HCT116 (cell line): ENCODE results near the gene IKZF3. TPM values are rescaled to one million over a fixed set of nuclear protein-coding genes. Genes with fewer than 3 reads are reported as not detected.

ENCODE experiments used
- ATAC-seq: fragments of 200-7000 bp; cut with Tn5 transposase; 2 replicates; pipeline ENCODE4 v1.9.1; 2020; ENCODE audit warnings: mild to moderate bottlenecking, moderate library complexity
- Bru-seq: library from RNA; stranded (reverse); fragments of 400-500 nt; gene quantifications from one replicate; lab custom pipeline; 2021; lab: Mats Ljungman, UMichigan
- BruChase-seq, 2 experiments: library from RNA; stranded (reverse); fragments of 400-500 nt; gene quantifications; one replicate each; lab custom pipeline; 2021; lab: Mats Ljungman, UMichigan
- BruUV-seq: library from RNA; stranded (reverse); fragments of 400-500 nt; replicated peaks from 2 replicates; lab custom pipeline; 2021; lab: Mats Ljungman, UMichigan
- CTCF ChIA-PET: fragments of 300-600 bp; sonication (Branson Sonifier 250); formaldehyde crosslinking; loops from one replicate; lab custom pipeline; 2021; ENCODE audit warnings: antibody characterized with exemption; lab: Charles Lee
- POLR2A ChIA-PET: fragments of 300-600, 350-600 bp; sonication (Branson Sonifier 250); formaldehyde crosslinking; loops from one replicate; lab custom pipeline; 2021; ENCODE audit warnings: antibody characterized with exemption; lab: Charles Lee
- RAD21 ChIA-PET, 2 experiments: fragments of 300-600 bp; sonication (Branson Sonifier 250); formaldehyde crosslinking; loops; one replicate each; lab custom pipeline; 2023; ENCODE audit warnings: low total read pairs in 2 of 2; ENCODE audit not compliant: uncharacterized antibody in 2 of 2, unreplicated experiment in 2 of 2, low non-redundant PET in 1 of 2; lab: Charles Lee
- DNase-seq: peaks from one replicate; pipeline ENCODE4 v3.0.0-alpha.2; 2010; ENCODE audit warnings: low read depth, low spot score
- H2AFZ ChIP-seq: fragments of 200-600 bp; shearing (Covaris generic), sonication (generic); 2 replicates; pipeline ENCODE4 v1.6.1; 2017; ENCODE audit warnings: low read depth, mixed run types, mixed read lengths, antibody characterized with exemption, low read length; ENCODE audit not compliant: poor library complexity, severe bottlenecking
- H3K27ac ChIP-seq: 2 replicates; pipeline ENCODE4 v1.5.1; 2012; ENCODE audit warnings: low read depth, low read length
- H3K27me3 ChIP-seq: fragments of 200-600 bp; sonication (generic); 2 replicates; pipeline ENCODE4 v1.6.1; 2016; ENCODE audit warnings: mixed run types, low read length, mixed read lengths; ENCODE audit not compliant: insufficient read depth
- H3K36me3 ChIP-seq, 2 experiments: fragments of 200-500 bp in 1 of 2; fragments of 200-600 bp in 1 of 2; sonication (Bioruptor generic) in 1 of 2; sonication (generic) in 1 of 2; 2 replicates each; pipeline versions ENCODE4 v1.5.1 to v1.6.1; 2014 to 2016; ENCODE audit warnings: low read length in 2 of 2, inconsistent platforms in 1 of 2, mixed read lengths in 1 of 2, mixed run types in 1 of 2; ENCODE audit not compliant: insufficient read depth in 2 of 2, control insufficient read depth in 1 of 2
- H3K4me1 ChIP-seq, 2 experiments: fragments of 200-600 bp in 1 of 2; sonication (generic) in 1 of 2; 2 replicates each; pipeline versions ENCODE4 v1.5.1 to v1.6.1; 2012 to 2017; ENCODE audit warnings: low read length in 2 of 2, inconsistent platforms in 1 of 2, mild to moderate bottlenecking in 1 of 2, mixed read lengths in 1 of 2, mixed run types in 1 of 2, moderate library complexity in 1 of 2; ENCODE audit not compliant: insufficient read depth in 2 of 2, control insufficient read depth in 1 of 2
- H3K4me2 ChIP-seq: fragments of 200-600 bp; sonication (generic); 2 replicates; pipeline ENCODE4 v1.6.1; 2017; ENCODE audit warnings: mixed run types, low read length, mixed read lengths
- H3K4me3 ChIP-seq, 2 experiments: fragments of 200-600 bp in 1 of 2; sonication (generic) in 1 of 2; replicated peaks in 1 of 2; 2 replicates each; pipeline ENCODE4 v1.5.1; 2011 to 2016; ENCODE audit warnings: low read length in 2 of 2, control low read depth in 1 of 2, low read depth in 1 of 2, mild to moderate bottlenecking in 1 of 2, mixed read lengths in 1 of 2, mixed run types in 1 of 2
- H3K79me2 ChIP-seq: fragments of 200-600 bp; sonication (generic); 2 replicates; pipeline ENCODE4 v1.6.1; 2017; ENCODE audit warnings: mild to moderate bottlenecking, mixed run types, low read length, moderate library complexity, mixed read lengths; ENCODE audit not compliant: insufficient read depth
- H3K9ac ChIP-seq: fragments of 200-600 bp; sonication (generic); 2 replicates; pipeline ENCODE4 v1.6.1; 2016; ENCODE audit warnings: low read length, mixed read lengths
- H3K9me2 ChIP-seq: fragments of 200-600 bp; sonication (generic), shearing (Covaris generic); 2 replicates; pipeline ENCODE4 v1.6.1; 2017; ENCODE audit warnings: mixed run types, mild to moderate bottlenecking, moderate library complexity; ENCODE audit not compliant: insufficient read depth
- H3K9me3 ChIP-seq, 2 experiments: fragments of 200-500 bp in 1 of 2; fragments of 200-600 bp in 1 of 2; sonication (Bioruptor generic) in 1 of 2; sonication (generic) in 1 of 2; 2 replicates each; pipeline ENCODE4 v1.6.1; 2014 to 2017; ENCODE audit warnings: low read length in 2 of 2, mixed read lengths in 2 of 2, inconsistent platforms in 1 of 2, low read depth in 1 of 2, mild to moderate bottlenecking in 1 of 2, mixed run types in 1 of 2, moderate library complexity in 1 of 2; ENCODE audit not compliant: control insufficient read depth in 1 of 2, insufficient read depth in 1 of 2
- H4K20me1 ChIP-seq: fragments of 200-600 bp; sonication (generic), shearing (Covaris generic); 2 replicates; pipeline ENCODE4 v1.6.1; 2017; ENCODE audit warnings: mixed run types, mild to moderate bottlenecking, moderate library complexity; ENCODE audit not compliant: insufficient read depth
- CBX3 ChIP-seq: IDR thresholded peaks from 2 replicates; pipeline ENCODE4 v1.6.1; 2012; ENCODE audit warnings: low read depth
- CTCF ChIP-seq, 3 experiments: fragments of 200-600 bp in 1 of 3; sonication (generic) in 1 of 3; IDR thresholded peaks in 2 of 3; conservative IDR thresholded peaks in 1 of 3; 2 replicates each; pipeline ENCODE4 v1.5.1; 2012 to 2017; ENCODE audit warnings: low read depth in 2 of 3, low read length in 2 of 3, antibody characterized with exemption in 1 of 3, borderline replicate concordance in 1 of 3, control low read depth in 1 of 3, mild to moderate bottlenecking in 1 of 3, mixed read lengths in 1 of 3, mixed run types in 1 of 3, moderate library complexity in 1 of 3; ENCODE audit not compliant: insufficient read depth in 1 of 3
- EZH2phosphoT487 ChIP-seq: fragments of 200-600 bp; IDR thresholded peaks from 2 replicates; pipeline ENCODE4 v1.6.1; 2018; ENCODE audit warnings: antibody characterized with exemption, borderline replicate concordance
- MAX ChIP-seq: IDR thresholded peaks from 2 replicates; pipeline ENCODE4 v1.6.1; 2012
- POLR2AphosphoS5 ChIP-seq: IDR thresholded peaks from 2 replicates; pipeline ENCODE4 v1.6.1; 2011; ENCODE audit warnings: mild to moderate bottlenecking, low read depth, low read length, moderate library complexity
- RAD21 ChIP-seq: IDR thresholded peaks from 2 replicates; pipeline ENCODE4 v1.6.1; 2012; ENCODE audit warnings: low read depth, mild to moderate bottlenecking
- SIN3A ChIP-seq: IDR thresholded peaks from 2 replicates; pipeline ENCODE4 v1.6.1; 2012; ENCODE audit warnings: low read depth
- TCF7L2 ChIP-seq: IDR thresholded peaks from 2 replicates; pipeline ENCODE4 v1.7.0; 2011; ENCODE audit warnings: borderline replicate concordance, inconsistent platforms; ENCODE audit not compliant: insufficient read depth, insufficient read length; ENCODE audit errors: extremely low read depth
- YY1 ChIP-seq: IDR thresholded peaks from 2 replicates; pipeline ENCODE4 v1.6.1; 2011; ENCODE audit warnings: low read length, low read depth, moderate library complexity, mild to moderate bottlenecking; ENCODE audit not compliant: insufficient replicate concordance; ENCODE audit errors: extremely low read depth
- intact Hi-C: fragments of 100-400 bp; cut with micrococcal nuclease; formaldehyde crosslinking; loops from 2 replicates; pipeline ENCODE4 v1.10.0; 2022
- long read RNA-seq: library from polyadenylated mRNA; unstranded; transcript quantifications from one replicate; pipeline ENCODE4 v2.0.0, GENCODE V29; 2021; ENCODE audit not compliant: unreplicated experiment
- polyA plus RNA-seq: library from polyadenylated mRNA; unstranded; fragments of >200 nt; gene quantifications from 2 replicates; pipeline ENCODE4 v1.2.1, GENCODE V29; 2012; ENCODE audit warnings: missing spikeins
- total RNA-seq: library from RNA; stranded (reverse); gene quantifications from one replicate; pipeline ENCODE4 v1.2.1, GENCODE V29; 2021; ENCODE audit not compliant: unreplicated experiment

Gene IKZF3
- 0.30 TPM for total RNA-seq
- polyA plus RNA-seq = 0.04 and 0.07 TPM in 2 replicates
- percentile 9 among the genes with signal in this experiment for Bru-seq, nascent RNA
- percentile 10 among the genes with signal in this experiment for BruChase-seq, experiment 1, labeled RNA remaining after a 6-hour chase
- percentile 10 among the genes with signal in this experiment for BruChase-seq, experiment 2, labeled RNA remaining after a 2-hour chase
- long read RNA-seq = 0 reads

GRCh38 chr17:39863918-39864746 lies at the start of gene IKZF3:
Gene IKZF3 (minus strand): TSS chr17:39864312. CDS start chr17:39864126, 186 bp downstream.
- Histone ChIP-seq H2AFZ (peak within 1 kb of the TSS; percentile 97), H3K27me3 (peaks cover 28% of the 10 kb centered on the region)
- POLR2A ChIA-PET = no interaction called here

More at GRCh38 chr17:39863918-39864746, at the start of gene IKZF3:
- no TSS peak for BruUV-seq
- Histone ChIP-seq H3K4me1 (peaks cover 7 to 14% of the 10 kb centered on the region in 2 experiments; a peak in 3 of 4 replicates), H3K9me3 (no peaks in the 10 kb centered on the region), H3K9ac (no peak within 1 kb of the TSS), H3K36me3 (no peaks in the 10 kb centered on the region), H3K4me2 (peak within 1 kb of the TSS; percentile 66), H3K27ac (no peak within 1 kb of the TSS), H4K20me1 (no peaks in the 10 kb centered on the region), H3K79me2 (no peaks in the 10 kb centered on the region), H3K9me2 (no peaks in the 10 kb centered on the region), H3K4me3 (peak within 1 kb of the TSS in 1 of 2 experiments; percentile 29; a peak in 2 of 4 replicates)
- ChIA-PET RAD21 (no interaction called here), CTCF (no interaction called here)
- intact Hi-C loops = no loop called here
- TF ChIP-seq MAX = peak; percentile 99
- peak; percentile 83 for TF ChIP-seq CBX3
- peak; percentile 63 for TF ChIP-seq RAD21
- no peak for TF ChIP-seq SIN3A
- peak; percentile 95 for TF ChIP-seq EZH2phosphoT487
- no peak for TF ChIP-seq YY1
- 0 out of 6 replicates have a peak, but pooled peaks of 1 of the 3 experiments have one; percentile 27 for TF ChIP-seq CTCF (IDR thresholded peaks at IDR 0.05 in 2 of 3, conservative IDR thresholded peaks at IDR 0.05 in 1 of 3; ENCODE audit: borderline replicate concordance in 1 of 3, insufficient read depth in 1 of 3, low read depth in 2 of 3, low read length in 2 of 3)
- TF ChIP-seq TCF7L2 = peak; percentile 53
- no peak for TF ChIP-seq POLR2AphosphoS5
- DNase-seq (no peak), ATAC-seq (peak; percentile 94)
